Effector memory CD4-positive, alpha-beta T cell (primary cell): ENCODE results near the gene AIRE.
"Not testable (repeated sequence)": the region's sequence is repeated elsewhere in the genome, so short reads cannot be mapped to it uniquely, and the experiment has no call there.

Source experiments
- DNase-seq, 3 donors: peaks; one replicate each; pipeline ENCODE4 v3.0.0-alpha.2; 2020
- H3K27ac ChIP-seq: 2 replicates; pipeline ENCODE4 v1.7.0; 2013; ENCODE audit warnings: mild to moderate bottlenecking, low read length, moderate library complexity; ENCODE audit not compliant: insufficient read depth, poor library complexity, severe bottlenecking
- H3K27me3 ChIP-seq: replicated peaks from 2 replicates; pipeline ENCODE4 v1.7.0; 2013; ENCODE audit warnings: mild to moderate bottlenecking, low read length; ENCODE audit not compliant: insufficient read depth, control insufficient read depth, poor library complexity, severe bottlenecking
- H3K36me3 ChIP-seq: 2 replicates; pipeline ENCODE4 v1.7.0; 2013; ENCODE audit warnings: mild to moderate bottlenecking, low read length, moderate library complexity; ENCODE audit not compliant: control insufficient read depth, insufficient read depth
- H3K4me1 ChIP-seq: 2 replicates; pipeline ENCODE4 v1.7.0; 2013; ENCODE audit warnings: low read length, mild to moderate bottlenecking; ENCODE audit not compliant: control insufficient read depth, insufficient read depth, poor library complexity, severe bottlenecking
- H3K4me3 ChIP-seq: 2 replicates; pipeline ENCODE4 v1.7.0; 2013; ENCODE audit warnings: low read length, low read depth, mild to moderate bottlenecking; ENCODE audit not compliant: insufficient read depth, poor library complexity, severe bottlenecking
- H3K9me3 ChIP-seq: 2 replicates; pipeline ENCODE4 v1.7.0; 2013; ENCODE audit warnings: mild to moderate bottlenecking, low read length, moderate library complexity; ENCODE audit not compliant: control insufficient read depth

The AIRE gene

DNA sequence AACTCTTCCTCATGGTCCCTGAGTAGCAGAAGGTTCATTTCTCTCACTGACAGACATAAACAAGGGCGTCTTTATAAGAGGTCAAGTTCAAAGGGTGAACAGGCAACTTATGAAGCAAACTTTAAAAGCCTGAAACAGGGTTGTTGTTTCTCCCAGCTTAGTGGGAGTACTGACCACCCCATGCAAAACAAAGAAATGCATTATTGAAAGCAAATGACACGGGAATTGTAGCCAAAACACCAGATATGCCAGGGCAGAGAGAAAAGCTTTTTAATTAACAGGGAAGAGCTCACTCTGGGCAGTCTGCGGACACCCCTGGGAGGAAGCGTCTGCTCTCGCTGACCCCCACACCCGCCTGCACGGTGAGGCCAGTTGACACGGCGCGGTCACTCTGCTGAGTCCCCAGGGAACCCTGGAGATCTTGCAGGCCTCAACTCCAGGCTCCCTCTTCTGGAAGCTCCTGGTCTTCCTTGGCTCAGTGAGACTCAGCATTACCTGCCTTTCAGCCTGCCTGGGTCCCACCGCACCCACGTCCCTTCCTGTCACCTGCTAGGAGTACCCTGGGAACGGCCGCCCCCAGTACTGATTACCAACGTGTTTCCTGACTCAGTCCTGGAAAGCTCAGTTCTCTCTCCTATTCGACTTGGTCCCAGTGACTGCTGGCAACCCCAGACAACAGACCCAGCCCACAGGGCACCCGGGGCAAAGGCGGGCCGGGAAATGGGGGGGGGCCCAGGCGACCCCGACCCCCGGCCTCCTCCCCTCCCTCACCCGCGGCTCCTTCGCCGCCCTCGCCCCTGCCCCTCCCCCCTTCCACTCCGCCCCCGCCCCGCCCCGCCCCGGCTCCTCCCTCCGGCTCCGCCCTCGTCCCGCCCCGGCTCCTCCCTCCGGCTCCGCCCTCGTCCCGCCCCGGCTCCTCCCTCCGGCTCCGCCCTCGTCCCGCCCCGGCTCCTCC is 52.5 kb downstream of the AIRE start:
- Histone ChIP-seq H3K36me3 (peaks cover 13% of the 10 kb centered on the region), H3K27ac (no peak overlapping the region), H3K4me3 (no peak overlapping the region), H3K9me3 (no peaks in the 10 kb centered on the region), H3K4me1 (peaks cover 7% of the 10 kb centered on the region), H3K27me3 (no peaks in the 10 kb centered on the region)
- peak; percentile 36 to 49 (median 41) for DNase-seq

DNA sequence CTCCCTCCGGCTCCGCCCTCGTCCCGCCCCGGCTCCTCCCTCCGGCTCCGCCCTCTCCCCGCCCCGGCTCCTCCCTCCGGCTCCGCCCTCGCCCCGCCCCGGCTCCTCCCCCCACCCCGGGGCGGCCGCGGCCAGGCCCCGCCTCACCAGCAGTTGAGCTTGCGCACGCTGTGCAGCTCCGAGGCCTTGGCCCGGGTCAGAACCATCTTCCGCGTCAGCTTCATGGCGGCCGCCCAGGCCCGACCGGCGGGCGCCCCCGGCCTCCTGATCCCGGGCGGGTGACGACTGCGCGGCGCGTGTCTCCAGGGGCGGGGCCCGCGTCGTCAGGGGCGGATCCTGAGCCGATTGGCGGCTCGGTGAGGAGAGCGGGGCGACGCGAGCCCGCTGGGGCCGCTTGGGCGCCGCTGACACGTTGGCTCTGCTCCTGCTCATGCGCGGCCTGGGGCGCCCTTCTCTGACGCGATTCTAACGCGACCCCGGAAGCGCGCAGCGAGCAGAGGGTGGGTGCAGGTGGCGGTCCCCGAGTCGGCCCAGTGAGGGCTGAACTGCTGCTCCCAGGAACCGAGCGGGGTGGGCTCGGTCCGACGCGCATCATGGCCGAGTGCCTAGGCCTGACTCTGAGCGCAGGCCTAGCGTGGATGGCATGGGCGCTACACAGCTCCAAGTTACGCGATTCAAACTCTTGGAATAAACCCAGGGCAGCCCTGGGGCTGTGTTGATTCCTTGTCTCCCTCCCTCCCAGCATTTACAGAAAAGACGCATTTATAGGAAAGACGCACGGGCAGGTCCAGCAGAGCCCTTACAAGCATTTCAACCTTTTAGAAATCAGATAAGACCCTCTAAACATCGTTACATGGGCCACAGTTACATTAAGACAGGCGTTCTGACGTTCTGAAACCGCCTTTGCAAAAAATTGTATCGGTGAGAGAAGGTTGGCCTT is 53.6 kb downstream of the AIRE start, which contains the start of gene CFAP410:
Gene CFAP410 (minus strand): TSS at position 420 of the 940 bp plus-strand sequence. CDS start 196 bp downstream, at position 224.
- Histone ChIP-seq H3K4me1 (peaks cover 7% of the 10 kb centered on the region), H3K9me3 (no peaks in the 10 kb centered on the region), H3K4me3 (peak within 1 kb of the TSS; percentile 67), H3K27ac (peak within 1 kb of the TSS; percentile 97), H3K36me3 (peaks cover 13% of the 10 kb centered on the region), H3K27me3 (no peaks in the 10 kb centered on the region)
- peak; percentile 91 to 92 (median 92) for DNase-seq

DNA sequence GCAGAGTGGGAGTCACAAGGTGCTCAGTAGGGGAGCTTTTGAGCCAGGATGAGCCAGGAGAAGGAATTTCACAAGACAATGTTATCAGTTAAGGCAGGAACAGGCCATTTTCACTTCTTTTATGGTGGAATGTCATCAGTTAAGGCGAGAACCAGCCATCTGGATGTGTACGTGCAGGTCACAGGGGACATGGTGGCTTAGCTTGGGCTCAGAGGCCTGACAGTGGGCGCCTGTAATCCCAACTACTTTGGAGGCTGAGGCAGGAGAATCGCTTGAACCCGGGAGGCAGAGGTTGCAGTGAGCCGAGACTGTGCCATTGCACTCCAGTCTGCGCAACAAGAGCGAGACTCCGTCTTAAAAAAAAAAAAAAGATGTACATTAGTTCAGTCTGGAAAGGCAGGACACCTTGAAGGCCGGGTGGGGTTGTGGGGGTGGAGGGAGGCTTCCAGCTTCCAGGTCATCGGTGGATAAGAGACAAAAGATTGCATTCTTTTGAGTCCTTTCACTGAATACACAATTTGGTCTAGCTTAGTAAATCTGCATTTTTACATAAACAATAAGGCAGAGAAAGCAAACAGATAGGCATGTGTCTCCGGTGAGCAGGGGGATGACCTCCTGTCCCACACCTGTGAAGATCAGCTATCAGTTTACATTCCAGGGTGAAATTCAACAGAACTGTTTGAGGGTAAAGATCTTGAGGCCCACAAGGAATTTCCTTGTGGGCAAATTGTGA is 56.2 kb downstream of the AIRE start:
- not testable (repeated sequence) for H3K27me3 ChIP-seq, H3K4me1 ChIP-seq, H3K27ac ChIP-seq, H3K9me3 ChIP-seq, H3K36me3 ChIP-seq, DNase-seq, H3K4me3 ChIP-seq

DNA sequence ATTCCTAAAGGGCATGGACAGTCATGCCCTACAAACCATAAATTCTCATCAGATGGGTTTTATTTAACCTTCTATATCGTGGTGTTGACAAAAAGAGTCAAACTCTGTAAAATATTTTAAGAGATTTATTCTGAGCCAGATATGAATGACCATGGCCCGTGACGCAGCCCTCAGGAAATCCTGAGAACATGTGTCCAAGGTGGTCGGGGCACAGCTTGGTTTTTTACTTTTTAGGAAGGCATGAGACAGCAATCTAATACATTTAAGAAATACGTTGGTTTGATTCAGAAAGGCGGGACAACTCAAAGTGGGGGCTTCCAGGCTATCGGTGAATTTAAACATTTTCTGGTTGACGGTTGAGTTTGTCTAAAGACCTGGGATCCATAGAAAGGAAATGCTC is 57.3 kb downstream of the AIRE start:
- not testable (repeated sequence) for DNase-seq, H3K36me3 ChIP-seq, H3K9me3 ChIP-seq, H3K4me1 ChIP-seq, H3K4me3 ChIP-seq, H3K27me3 ChIP-seq, H3K27ac ChIP-seq

DNA sequence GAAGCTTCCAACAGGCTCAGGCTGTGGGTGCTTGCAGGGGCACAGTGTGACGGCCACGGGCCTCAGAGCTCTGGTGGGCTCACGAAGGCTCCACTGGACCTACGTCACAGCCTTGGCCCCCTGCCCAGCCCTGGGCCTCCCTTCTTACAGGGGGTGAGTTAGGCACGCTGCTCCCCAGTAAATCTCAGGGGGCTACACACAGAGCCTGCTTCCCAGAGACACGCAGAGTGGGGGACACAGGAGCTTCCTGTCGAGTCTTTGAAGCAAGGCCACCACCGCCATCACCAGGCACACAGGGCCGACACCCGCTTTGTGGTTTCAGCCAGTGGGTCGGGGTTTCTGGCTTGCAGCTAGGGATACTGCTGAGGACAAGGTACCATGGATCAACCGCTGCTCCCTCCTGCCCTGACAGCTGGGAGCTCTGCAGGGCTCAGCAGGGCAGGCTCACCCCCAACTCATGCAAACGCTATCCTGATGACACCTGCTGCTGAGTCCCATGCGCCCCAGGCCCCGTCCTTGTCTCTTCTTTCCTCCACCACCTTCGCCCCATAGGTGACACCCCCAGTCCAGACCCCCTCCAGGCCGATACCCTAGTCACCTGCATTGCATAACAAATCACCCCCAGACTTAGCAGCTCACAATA is 59.0 kb downstream of the AIRE start:
- Histone ChIP-seq H3K27me3 (no peaks in the 10 kb centered on the region), H3K4me3 (no peak overlapping the region), H3K4me1 (peaks cover 7% of the 10 kb centered on the region)

DNA sequence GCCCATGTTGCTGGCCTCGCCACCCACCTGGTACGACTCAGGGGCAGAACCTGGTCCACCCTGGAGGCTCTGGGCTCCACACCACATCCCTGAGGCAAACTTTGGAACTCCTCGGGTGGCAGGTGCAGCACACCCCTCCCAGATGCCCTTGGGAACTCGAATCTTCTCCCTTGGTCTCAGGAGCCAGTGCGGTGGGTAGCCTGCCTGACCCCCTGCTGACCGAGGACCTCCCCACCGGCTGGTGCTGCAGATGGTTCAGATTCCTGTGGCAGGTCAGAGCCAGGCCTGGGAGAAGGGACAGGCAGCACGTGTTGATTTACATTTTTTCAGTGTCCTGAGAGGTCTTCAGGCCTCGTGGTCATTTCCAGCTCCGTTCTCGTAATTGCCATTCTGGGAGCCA is 59.8 kb downstream of the AIRE start:
- Histone ChIP-seq H3K4me3 (no peak overlapping the region), H3K4me1 (no peaks in the 10 kb centered on the region), H3K9me3 (no peaks in the 10 kb centered on the region), H3K27me3 (peaks cover 2% of the 10 kb centered on the region), H3K36me3 (no peaks in the 10 kb centered on the region), H3K27ac (no peak overlapping the region)
- DNase-seq: no peak

More for the DNA sequence above, 59.0 kb downstream of the AIRE start:
- no peaks in the 10 kb centered on the region for H3K36me3 ChIP-seq
- no peak for DNase-seq
- no peaks in the 10 kb centered on the region for H3K9me3 ChIP-seq
- H3K27ac ChIP-seq: no peak overlapping the region

DNA sequence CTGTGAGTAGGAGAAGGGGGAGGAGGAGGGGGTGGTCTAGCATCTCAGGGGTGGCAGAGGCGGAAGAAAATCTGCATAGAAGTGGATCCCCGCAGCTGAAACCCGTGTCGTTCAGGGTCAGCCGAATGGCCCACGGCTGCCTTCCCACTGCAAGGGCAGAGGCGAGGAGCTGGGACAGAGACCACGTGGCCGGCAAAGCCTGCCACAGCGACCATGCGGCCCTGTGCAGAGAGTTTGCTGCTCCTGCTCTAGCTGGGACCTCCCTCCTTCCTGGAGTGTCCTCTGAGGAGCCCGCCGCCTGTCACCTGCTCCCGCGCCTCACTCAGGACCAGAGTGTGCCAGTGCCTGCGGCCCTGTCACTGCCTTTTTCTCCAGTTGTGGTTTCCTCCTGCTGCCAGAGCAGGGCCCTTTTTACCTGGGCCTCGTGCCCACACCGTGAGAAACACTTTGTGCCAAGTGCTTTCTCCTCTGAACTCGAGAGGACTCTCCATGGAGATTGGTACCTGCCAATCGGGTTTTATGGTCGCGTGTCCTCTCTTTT is 62.3 kb downstream of the AIRE start:
- Histone ChIP-seq H3K4me3 (no peak overlapping the region), H3K4me1 (peaks cover 4% of the 10 kb centered on the region), H3K27me3 (peaks cover 13% of the 10 kb centered on the region), H3K27ac (no peak overlapping the region), H3K36me3 (no peaks in the 10 kb centered on the region), H3K9me3 (no peaks in the 10 kb centered on the region)
- DNase-seq: no peak
